Retinal pigment epithelial cell (primary cell): Measurements from ENCODE around the gene SLC35A1.

Source experiments
- DNase-seq: peaks from one replicate; pipeline ENCODE4 v3.0.0-alpha.2; 2010; ENCODE audit warnings: low read depth
- H3K4me3 ChIP-seq: 2 replicates; pipeline ENCODE4 v1.5.1; 2011; ENCODE audit warnings: mild to moderate bottlenecking, low read length, control low read depth, moderate library complexity
- TF ChIP-seq, protein P1 (sequence below): conservative IDR thresholded peaks from 2 replicates; pipeline ENCODE4 v1.5.1; 2011; ENCODE audit warnings: low read depth, low read length, control low read depth, inconsistent platforms

The SLC35A1 gene, protein sequence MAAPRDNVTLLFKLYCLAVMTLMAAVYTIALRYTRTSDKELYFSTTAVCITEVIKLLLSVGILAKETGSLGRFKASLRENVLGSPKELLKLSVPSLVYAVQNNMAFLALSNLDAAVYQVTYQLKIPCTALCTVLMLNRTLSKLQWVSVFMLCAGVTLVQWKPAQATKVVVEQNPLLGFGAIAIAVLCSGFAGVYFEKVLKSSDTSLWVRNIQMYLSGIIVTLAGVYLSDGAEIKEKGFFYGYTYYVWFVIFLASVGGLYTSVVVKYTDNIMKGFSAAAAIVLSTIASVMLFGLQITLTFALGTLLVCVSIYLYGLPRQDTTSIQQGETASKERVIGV

DNA sequence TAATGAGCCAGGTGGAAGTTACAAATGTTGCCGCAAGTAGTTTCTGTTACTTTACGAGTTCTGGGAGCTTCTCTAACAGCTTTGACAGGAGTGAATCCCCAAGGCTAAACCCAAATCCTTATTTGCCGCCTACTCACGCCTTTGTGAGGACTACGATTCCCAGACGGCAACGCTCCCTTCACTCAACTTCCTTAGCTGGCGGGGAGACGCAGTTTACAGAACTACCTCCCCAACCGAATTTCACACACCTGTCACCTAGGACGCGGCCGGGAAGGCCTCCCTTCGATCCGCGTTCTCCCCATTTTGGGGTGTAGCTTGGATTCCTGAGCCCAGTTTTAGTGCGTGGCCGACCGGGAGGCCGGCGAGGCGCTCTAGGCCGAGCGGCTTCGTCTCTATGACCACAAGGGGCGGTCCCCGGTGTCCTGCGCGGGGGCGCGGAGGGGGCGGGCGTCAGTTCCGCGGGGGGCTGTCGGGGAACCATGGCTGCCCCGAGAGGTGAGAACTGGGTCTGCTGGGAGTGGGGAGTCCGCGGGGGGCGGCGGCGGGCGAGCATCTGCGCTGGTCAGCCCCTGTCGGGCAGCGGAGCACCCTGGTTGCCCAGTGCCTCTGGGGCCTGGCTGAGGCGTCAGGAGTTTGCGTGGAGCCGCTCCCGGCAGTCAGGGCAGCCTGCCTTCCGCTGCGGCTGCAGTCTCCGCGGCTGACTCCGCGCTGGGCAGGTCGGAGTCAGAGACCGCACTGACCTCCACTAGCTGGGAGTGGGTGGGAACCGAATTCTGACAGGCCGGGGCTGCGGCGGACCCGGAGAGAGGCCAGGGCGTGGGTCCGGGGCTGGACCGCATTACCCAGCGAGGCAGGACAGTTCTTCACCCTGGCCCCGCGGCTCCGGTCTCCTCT is at the start of gene SLC35A1:
Gene SLC35A1 (plus strand): TSS at position 450 of the 894 bp plus-strand sequence. CDS start 30 bp downstream, at position 480.
- peak within 1 kb of the TSS; percentile 90 for H3K4me3 ChIP-seq
- TF ChIP-seq, protein P1, sequence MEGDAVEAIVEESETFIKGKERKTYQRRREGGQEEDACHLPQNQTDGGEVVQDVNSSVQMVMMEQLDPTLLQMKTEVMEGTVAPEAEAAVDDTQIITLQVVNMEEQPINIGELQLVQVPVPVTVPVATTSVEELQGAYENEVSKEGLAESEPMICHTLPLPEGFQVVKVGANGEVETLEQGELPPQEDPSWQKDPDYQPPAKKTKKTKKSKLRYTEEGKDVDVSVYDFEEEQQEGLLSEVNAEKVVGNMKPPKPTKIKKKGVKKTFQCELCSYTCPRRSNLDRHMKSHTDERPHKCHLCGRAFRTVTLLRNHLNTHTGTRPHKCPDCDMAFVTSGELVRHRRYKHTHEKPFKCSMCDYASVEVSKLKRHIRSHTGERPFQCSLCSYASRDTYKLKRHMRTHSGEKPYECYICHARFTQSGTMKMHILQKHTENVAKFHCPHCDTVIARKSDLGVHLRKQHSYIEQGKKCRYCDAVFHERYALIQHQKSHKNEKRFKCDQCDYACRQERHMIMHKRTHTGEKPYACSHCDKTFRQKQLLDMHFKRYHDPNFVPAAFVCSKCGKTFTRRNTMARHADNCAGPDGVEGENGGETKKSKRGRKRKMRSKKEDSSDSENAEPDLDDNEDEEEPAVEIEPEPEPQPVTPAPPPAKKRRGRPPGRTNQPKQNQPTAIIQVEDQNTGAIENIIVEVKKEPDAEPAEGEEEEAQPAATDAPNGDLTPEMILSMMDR, result peak; percentile 27
- DNase-seq, result peak; percentile 24

DNA sequence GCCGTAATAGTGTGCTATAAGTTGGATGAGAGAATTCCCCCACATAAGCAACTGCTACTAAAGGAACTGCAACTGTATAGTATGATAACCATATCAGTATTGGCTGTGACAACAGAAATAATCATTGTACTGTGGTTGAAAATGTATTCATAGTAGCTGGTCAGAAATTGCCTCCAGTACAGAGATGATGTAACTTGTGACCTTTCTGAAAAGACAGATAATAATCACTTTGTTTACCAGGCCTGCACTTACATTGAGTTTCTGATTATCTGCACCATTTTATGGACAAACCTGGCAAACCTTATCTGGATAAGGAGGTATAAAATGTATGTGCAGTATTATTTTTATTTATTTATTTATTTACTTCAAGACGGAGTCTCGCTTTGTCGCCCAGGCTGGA is 46.0 kb upstream of the SLC35A1 start:
- DNase-seq, result no peak
- TF ChIP-seq, protein P1, result no peak
- H3K4me3 ChIP-seq, result no peak overlapping the region

DNA sequence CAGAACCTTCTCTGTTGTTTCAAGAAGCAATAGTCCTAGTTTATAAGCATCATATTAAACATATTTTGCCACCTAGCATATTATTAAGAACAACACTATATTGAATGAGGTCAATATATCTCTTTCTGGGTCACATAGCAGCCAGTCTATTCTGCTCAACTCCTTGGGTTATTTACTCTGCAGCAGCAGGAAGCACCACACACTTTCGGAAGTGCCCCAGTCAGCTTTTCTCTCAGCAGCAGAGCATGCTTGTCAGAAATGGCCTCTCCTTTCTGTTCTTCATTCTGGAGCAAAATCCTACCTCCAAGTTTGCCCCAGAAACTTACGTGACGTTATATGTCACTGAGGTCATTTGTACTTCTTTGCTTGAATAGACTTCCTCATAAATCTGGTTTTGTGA is 42.3 kb upstream of the SLC35A1 start:
- DNase-seq, result no peak
- no peak overlapping the region for H3K4me3 ChIP-seq

DNA sequence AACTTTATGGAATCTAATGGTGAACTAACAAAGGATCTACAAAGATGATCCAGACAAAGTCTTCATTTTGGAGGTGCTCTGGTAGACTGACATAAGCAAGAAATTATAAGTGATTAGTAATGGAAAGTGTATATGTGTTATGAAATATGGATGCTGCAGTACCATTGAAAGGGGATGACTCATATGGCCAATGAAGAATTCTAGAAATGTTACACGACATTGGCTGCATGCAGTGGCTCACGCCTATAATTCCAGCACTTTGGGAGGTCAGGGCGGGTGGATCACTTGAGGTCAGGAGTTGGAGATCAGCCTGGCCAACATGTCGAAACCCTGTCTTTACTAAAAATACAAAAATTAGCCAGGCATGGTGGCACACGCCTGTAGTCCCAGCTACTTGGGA is 41.5 kb upstream of the SLC35A1 start:
- TF ChIP-seq, protein P1, result no peak
- no peak for DNase-seq
- no peak overlapping the region for H3K4me3 ChIP-seq

More for the DNA sequence above, 42.3 kb upstream of the SLC35A1 start:
- TF ChIP-seq, protein P1, result no peak

GRCh38 chr6:87436435-87436834 is 36.3 kb upstream of the SLC35A1 start:
- H3K4me3 ChIP-seq, result no peak overlapping the region
- peak; percentile 39 for DNase-seq
- TF ChIP-seq, protein P1, result no peak

DNA sequence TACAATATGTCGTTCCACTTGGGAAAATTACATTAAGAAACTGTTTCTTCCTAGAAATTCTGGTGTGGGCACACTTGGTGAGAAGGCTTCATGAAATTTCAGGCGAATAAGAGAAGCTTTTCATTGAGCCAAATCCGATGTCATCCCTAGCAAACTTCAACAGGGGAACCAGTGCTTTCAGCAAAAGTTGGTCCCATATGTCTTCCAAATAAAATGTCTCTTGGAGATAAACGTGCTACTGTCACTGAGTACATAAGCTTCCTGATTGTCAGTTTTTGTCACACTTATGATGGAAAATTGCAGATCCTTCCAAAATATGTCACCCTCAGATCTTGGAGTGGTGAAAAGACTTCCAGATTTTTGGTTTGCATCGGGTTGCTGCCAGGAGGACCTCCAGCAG is 31.1 kb upstream of the SLC35A1 start:
- no peak overlapping the region for H3K4me3 ChIP-seq
- TF ChIP-seq, protein P1, result no peak
- DNase-seq, result no peak

DNA sequence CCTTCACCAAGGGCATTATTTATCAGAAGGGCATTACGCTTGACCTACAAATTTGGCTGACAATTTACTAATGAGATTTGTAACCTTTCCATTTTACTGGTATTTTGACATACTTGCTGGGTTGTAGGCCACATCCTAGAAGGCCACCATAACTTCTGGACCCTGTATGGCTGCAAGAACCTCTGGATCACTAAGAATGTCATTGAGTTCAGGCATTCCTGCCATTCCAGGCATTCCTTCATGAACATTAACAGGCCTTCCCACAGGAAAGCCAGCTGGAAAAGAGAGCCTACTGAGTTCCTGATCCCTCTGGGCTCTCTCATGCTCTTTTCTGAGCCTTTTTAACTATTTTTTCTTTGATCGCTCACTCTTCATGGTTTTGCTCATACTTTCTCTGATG is 28.4 kb upstream of the SLC35A1 start:
- H3K4me3 ChIP-seq, result no peak overlapping the region
- TF ChIP-seq, protein P1, result no peak
- no peak for DNase-seq
